Kidney capillary endothelial cell (primary cell): ENCODE measurements around the gene CLCN4.

Experiments
- DNase-seq: peaks from one replicate; pipeline ENCODE4 v3.0.0-alpha.2; 2018; ENCODE audit warnings: low spot score

The CLCN4 gene

DNA sequence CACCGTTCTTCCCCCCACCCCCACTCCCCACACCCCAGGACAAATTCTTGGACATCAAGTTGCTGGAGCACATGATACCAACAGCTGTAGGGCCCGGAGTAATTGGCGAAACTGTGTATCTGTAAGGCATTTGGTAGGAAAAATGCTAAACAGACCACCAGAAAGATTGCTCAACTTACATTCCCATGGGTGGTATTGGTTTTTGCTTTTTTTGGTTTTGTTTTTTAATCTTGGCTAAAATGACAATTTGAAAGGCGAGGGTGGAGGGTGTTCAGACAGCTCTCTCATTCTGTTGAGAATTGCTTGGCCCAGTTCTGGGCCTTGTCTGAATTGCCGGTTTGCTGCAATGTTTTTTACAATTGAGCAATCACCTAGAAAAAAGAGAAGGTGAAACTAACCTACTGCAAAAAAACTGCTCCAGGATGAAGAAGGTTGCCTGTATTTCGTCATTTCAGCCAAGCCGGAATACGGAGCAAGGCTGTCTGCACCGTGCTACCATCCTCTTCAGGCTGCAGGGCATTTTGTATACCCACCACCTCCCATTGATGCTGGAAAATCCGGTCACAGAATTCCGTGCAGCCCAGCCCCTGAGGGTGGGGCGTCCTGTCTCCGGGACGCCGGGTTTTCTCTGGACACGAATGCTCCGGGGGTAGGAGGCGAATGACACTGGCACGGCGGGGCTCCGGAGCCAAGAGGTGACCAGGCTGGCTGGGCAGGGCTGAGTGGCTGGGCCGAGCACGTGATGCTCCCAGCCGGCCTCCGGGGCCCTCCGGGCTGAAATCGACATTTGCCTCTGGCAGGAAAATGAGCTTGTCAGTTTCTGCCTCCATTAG lies at the start of gene CLCN4:
Gene CLCN4, plus strand, starts transcription at position 777 of the 833 bp plus-strand sequence. CDS start 28,058 bp downstream, outside the sequence.
- no peak for DNase-seq

DNA sequence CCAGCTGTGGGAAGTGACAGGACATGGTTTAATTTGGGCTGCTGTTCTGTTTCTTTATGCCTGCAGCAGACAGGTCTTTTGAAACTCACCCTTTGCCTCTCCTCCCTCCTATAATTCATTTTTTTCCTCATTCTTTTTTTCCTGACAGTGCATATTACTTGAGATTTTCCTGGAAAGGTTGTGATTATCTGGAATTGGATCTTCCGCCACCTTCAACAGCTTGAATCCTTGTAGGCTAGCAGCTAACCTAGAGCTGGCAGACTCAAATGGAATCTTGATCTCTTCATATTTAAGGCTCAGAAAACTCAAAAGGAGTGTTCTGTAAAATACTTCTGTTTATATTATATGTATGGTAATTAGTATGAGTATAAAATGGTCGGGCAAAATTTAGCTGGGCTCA lies 49.3 kb upstream of the CLCN4 start:
- no peak for DNase-seq

DNA sequence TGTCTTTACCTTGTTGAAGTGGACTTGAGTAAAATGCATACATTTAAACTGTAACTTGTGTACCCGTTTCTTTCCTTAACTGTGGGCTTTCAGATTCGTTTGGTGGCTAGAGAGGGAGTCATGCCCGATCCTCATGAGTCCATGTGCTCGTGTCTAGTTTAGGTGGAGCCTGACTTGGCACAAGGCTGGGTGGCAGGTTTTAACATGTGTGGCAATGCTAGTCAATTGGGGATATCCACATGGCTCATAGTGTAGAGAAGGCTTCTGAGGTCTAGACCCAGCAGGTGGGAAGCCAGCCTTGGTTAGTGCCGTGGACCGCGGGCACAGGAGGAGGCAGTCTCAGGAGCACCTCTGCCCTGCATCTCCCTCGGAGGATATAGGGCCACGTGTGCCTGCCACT lies 48.5 kb upstream of the CLCN4 start:
- no peak for DNase-seq

DNA sequence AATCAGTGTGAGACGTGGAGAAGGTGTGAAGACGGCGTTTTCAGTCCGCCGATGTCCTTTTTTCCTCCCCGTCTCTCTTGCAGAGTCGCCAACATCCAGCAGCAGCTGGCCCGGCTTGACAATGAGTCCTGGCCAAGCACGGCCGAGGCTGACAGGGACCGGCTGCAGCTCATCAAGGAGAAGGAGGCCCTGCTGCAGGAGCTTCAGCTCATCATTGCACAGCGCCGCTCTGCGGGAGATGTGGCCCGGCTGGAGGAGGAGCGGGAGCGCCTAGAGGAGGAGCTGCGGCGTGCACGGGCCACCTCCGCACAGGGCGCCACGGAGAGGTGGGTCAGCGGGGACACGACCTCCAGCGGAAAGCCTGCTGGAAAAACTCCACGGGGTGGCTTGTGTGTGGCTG lies 47.1 kb upstream of the CLCN4 start:
- DNase-seq = no peak

DNA sequence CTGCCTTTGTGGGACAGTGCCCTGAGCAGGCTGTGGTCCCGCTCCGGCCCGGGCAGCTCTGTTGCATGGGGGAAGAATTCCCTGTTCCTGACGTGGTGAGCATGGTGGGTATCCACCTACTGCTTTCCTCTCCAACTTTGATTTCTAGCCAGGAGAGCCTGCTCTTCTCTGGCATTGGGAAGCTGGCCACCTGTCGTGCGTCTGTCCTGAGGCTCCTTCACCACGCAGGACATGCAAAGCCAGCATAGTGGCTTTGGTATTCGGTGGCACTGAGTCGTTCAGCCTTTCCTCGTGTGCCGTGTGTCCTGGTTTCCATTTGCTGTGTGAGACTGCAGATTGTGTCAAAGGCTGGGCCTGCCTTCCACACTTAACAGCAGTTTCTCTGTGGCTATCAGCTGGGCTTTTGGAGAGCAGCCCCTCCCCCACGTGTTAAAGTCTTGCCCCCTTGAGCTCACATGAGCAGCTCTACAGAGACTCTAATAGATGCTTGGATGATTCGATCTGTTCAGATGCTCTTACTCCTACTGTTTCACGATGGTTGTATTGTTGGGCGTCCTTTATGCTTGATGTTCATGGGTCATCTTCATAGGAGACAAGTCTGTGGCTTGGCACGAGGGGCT lies 46.3 kb upstream of the CLCN4 start:
- no peak for DNase-seq

DNA sequence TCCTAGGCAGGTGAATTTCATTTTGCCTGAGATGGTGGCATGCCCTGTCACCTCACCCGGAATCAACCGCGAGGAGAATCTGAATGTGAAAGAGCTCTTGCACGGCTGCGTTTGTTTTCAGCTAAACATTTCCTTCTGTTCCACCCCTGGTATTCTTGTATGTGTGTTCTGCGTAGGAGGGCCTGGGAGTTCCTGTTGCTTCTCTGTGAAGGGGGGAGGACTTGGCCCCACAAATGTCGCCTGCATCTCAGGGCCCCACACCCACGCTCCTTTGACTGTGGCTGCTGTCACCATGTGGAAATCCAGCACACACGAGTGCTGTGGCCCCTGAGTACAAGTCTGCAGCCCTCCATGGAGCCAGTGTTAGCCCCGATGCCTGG lies 45.8 kb upstream of the CLCN4 start:
- DNase-seq = no peak

DNA sequence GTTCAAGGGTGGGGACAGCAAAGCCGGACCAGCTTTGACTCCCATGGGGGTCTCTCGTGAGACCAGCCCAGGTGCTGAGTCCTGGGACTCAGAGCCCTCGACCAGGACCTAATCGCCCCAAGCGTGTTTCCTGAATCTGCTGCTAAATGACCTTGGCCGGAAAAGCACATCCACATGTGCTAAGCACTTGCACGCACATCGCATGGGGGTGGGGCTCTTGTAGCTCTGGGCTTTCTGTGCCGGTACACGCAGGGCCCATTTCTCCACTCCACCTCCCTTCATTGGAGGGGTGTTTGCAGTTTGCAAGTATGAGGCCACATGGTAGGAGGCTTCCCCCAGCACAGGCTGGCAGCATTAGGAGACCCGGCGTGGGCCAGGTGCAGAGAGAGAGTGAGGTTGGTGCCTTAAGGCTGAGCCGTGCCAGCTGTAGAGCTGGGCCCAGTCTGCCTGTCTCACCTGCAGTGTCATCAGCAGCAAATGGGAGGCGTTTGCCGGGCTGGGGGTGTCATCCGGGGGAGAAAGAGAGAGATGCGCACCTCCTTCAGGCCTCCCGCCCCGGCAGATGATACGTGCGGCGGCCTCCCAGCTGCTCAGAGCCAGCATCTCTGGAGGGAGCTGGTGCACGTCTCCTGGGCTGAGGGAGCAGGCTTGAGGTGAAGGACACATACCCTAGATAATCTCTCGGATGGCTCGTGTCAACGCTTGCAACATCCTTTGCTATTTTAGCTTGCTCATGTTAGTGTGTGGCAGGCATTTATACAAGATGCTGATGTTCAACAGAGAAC lies 45.2 kb upstream of the CLCN4 start:
- peak; percentile 5 for DNase-seq

DNA sequence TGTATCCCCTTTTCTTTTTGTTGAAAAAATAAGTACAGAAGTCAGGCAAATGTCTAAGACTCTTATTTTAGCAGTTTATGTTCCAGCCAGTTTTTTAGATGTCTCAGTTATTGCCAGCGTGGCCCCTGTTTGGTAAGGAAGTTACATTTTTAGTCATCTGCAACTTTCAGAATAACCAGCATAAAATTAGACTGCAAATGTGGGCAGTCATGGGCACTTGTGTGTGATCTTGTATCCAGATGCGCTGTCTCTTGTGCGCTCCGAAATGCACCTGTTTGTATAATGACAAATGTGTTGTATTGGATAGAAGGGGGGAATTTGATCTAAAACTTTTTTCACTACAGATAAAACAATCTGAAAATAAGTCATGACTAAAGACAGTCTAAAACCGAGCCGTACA lies 44.3 kb upstream of the CLCN4 start:
- no peak for DNase-seq

DNA sequence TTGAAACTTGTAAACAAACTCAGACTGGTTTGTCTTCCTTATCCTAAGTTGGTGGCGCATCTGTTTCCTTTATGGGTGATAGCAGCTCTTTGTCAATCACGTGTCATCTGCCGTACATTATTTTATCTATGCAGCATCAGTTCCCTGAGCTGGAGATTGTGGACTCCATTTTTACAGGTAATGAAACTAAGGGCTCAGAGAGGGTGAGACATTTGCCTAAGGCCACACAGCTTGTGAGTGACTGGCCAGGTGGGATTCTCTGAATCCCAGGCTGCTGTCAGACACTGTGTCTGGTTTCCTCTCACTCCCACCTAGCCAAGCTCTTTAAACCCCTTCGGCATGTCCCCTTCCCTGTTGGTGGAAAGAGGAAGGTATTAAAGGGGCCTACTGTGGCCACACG lies 41.7 kb upstream of the CLCN4 start:
- DNase-seq = no peak

DNA sequence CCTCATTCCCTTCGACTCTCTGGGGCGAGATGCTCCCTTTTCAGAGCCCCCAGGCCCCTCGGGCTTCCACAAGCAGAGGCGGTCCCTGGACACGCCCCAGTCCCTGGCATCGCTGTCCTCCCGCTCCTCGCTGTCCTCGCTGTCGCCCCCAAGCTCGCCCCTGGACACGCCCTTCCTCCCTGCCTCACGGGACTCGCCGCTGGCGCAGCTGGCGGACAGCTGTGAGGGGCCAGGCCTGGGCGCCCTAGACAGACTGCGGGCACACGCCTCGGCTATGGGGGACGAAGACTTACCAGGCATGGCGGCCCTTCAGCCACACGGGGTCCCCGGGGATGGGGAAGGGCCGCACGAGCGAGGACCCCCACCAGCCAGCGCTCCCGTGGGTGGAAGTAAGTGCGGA lies 39.5 kb upstream of the CLCN4 start:
- DNase-seq = no peak

DNA sequence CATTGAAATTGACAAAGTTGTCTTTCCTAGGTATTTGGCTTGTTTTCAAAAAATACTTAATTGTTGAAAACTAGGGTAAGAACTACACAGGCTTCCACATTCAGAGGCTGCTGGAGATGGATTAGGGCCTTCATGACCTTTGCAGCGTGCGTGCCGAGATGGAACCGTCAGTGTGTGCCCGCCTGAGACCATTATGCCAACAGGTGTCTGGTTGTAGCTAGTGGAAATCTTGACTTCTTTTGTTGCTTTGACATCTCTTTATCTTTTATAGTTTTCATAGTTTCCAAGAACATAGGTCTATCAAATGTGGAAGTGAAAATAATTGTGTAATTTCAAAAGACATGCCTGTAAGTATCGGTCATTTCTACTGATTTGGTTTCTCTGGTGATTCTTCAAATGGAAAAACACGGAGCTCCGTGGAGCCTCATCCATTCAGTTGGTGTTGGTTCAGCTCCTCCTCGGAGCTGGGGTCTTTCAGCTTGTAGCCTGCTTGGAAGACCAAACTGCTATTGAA lies 38.9 kb upstream of the CLCN4 start:
- DNase-seq = no peak

DNA sequence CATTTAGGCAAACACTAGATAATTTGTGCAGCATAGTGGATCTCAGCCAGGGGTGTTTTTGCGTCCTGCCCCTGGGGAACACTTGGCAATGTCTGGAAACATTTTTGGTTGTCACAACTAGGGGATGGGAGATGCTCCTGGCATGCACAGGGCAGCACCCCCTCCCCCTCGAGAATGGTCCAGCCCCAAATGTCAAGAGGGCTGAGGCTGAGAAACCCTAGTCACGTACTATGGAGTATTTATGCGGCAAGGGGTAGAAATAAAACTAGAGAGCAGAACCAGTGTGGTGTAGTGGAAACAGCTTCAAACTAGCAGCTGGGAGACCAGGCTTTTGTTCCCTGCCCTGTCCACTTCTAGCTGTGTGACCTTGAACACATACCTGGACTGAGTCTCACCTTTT lies 38.2 kb upstream of the CLCN4 start:
- DNase-seq = no peak

DNA sequence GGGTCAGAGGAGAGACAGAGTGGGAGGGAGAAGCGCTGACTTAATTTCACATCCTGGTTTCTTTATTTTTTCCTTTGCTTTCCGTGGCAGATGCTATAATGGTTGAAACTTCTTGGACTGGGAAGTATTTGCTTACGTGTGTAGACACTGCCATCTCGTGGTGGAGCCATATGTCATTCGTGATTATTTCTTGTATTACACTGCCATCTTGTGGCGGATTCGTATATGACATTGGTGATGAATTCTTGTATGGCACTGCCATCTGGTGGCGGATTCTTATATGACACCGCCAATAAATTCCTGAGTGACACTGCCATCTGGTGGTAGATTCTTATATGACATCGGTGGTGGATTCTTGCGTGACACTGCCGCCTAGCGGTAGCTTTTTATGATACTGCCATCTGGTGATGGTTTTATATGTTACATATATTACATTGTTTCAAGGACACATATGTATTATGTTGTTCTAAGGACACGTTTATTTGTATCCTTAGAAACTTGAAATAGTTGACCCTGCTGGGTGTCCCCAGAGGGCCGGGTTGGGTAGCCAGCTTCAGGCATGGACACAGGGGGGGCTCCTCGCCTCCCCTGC lies 37.3 kb upstream of the CLCN4 start:
- peak; percentile 88 for DNase-seq

DNA sequence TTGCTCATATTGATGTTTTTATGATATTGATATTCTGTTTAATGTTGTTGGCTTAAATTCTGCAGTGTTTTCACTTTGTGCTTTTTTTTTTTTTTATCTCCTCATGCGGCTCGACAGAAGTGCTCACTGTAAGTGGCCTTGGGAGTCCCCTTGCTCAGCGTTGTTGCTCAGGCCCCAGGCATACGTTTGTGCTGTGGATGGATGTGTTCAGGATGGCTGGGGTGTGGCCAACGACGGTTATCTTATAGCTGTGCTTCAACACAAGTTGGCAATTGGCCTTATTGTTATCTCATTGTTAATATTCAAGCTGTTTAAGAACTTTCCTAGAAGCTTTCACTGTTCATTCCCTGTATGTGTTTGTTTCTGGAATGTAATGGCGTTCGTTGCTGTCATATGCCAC lies 36.4 kb upstream of the CLCN4 start:
- DNase-seq = no peak

DNA sequence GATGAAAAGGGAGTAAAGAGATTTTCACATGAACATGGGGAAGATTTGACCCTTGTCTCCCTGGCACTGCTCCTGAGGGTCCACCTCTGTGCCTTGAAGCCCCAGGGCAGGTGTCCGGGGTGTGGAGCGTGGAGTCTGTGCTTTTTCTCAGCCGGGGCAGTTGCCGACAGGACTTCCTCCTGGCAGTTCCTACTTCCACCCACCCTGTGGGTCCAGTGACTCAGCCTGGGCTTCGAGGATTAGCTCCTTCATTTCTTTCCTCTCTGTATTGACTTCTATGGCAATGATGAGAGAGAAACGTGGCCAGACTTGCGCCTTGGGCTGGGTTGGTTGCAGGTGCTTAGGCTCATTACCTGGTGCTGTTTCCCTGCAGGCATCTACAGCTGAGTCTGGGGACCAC lies 35.9 kb upstream of the CLCN4 start:
- no peak for DNase-seq

DNA sequence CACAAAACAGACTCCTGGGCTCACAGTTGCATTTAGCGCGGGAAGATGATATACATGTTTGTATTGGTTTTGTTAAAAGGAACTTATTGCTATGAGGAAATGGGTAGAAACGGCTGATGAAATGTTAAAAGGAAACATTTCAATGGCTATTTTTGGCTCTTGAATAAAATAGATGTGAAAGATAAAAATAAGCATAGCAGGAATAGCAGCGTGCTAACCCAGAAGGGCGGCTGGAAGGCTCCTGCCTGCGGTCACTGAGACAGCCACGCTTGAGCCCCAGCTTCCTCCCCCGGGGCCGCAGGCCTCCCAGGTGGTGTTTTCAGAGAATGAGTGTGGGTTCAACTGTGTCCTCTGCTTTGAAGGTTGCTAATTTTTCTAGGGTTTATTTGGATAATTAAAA lies 35.0 kb upstream of the CLCN4 start:
- no peak for DNase-seq

DNA sequence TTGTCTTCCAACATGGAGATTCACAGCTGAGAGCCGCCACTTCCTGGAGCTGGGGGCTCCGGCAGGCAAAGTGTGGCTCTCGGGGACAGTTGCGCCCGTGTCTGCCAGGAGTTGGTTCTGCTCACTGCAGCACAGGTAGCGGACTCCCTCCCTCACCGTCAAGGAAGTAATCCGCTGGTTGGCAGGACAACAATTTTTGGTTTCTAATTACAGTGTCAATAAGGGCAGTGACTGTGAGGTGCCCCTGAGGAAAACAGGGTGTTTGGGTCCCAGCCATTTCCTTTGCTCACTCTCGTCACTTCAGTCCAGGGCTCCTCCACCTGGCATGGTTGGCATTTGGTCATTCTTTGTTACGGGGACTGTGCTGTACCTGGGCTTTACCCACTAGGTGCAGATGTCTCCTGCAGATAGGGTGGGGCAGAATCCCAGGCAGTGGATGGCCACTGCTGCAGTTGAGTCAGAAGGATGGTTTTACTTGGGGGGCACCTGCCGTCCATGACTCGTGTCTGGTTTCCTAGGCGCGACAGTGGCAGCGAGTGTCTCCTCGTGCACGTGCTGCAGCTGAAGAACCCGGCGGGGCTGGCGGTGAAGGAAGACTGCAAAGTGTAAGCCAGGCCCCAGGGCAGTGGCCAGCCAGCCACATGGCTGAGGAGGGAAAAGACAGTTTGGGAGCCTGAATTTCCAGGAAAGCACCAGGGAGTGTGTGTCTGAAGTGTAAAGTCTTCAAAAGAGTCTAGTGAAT lies 32.1 kb upstream of the CLCN4 start:
- no peak for DNase-seq

DNA sequence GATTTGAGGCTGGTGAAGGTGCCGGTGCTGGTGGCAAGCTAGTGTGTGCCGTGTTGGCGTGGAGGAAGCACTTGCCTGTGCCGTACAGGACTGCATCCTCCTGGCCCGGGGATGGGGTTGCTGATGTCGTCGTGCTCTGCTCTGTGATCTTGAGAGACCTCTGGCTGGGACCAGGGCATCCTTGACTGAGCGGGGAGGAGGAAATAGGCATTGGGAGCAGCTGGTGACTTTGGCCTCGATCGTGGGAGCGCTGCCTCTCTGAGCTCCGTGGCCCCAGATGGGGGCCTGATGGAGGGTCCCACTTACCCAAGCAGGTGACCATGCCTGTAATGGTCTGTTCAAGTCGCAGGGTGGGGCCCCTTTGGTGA lies 31.5 kb upstream of the CLCN4 start:
- DNase-seq = no peak

DNA sequence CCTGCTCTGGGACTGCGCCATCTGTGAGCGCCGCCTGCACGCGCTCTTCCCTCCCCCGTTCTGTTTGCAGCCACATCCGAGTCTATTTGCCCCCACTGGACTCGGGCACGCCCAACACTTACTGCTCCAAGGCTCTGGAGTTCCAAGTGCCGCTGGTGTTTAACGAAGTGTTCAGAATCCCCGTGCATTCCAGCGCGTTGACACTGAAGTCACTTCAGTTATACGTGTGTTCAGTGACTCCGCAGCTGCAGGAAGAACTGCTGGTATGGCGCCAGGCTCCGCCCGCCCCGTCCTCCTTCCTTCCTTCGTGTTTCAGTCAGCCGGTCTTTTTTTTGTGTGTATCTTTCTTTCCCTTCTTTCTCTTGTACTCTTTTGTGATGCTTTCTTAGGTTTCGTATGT lies 30.7 kb upstream of the CLCN4 start:
- no peak for DNase-seq

DNA sequence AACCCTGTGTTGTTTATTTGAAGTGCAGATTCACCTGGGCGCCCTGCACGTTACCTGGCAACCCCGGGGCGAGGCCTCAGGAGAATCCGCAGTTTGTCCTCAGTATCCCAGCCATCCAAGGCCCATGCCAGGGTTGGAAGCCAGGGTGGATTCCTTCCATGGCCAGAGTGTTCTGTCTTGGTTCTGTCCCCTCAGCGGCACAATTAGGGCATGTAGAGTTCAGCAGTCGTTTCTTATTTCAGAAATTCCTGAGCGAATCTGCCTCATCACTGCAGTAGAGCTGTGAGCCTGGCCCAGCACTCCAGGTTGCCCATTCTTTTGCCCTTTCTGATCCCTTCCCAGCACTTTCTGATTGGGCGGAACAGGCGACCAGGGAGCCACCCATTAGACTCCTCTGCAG lies 29.9 kb upstream of the CLCN4 start:
- DNase-seq = no peak

DNA sequence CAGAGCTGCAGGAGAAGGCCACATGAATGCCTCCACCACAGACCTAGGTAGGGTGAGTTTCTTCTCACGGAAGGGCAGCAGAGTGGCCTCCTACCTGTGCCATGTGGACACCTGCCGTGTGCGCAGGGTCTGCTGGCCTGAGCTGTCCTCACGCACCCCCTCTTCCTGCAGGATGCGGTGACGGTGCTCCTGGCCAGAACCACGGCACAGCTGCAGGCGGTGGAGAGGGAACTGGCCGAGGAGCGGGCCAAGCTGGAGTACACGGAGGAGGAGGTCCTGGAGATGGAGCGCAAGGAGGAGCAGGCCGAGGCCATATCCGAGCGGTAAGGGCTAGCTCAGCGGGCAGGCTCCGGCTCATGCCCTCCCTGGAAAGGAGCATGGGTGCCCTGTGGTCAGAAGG lies 28.4 kb upstream of the CLCN4 start:
- DNase-seq = no peak

DNA sequence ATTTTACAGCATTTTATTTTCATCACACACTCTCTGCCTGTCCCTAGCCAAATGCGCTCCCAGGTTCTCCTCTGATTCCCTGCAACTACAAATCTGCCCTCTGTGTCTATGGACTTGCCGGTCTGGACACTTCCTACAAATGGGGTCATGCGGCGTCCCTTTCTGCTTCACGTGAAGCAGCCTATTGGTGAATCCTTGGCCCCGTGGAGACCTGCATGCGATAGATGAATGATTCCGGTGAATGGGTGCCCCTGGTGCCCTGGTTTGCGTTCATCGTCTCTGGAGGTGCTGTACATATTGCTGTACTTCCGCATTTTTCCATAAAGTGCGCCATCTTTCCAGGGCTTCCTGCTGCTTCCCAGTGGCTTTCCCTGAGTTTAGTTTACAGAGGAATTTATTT lies 27.5 kb upstream of the CLCN4 start:
- DNase-seq = no peak
